B cell (primary cell): ENCODE measurements around the gene RMDN2. TPM values are rescaled to one million over a fixed set of nuclear protein-coding genes. Genes with fewer than 3 reads are reported as not detected.
"Not testable (repeated sequence)": the region's sequence is repeated elsewhere in the genome, so short reads cannot be mapped to it uniquely, and the experiment has no call there.

Experiments
- ATAC-seq: fragments of 200-7000 bp; cut with Tn5 transposase; one replicate; pipeline ENCODE4 v1.10.0; 2021; ENCODE audit warnings: low read depth, mild to moderate bottlenecking, moderate number of reproducible peaks, moderate library complexity
- CTCF ChIA-PET: fragments of 350-600 bp; sonication (Branson Sonifier 250); formaldehyde crosslinking; loops from one replicate; lab custom pipeline; 2021; ENCODE audit warnings: antibody characterized with exemption, inconsistent platforms; lab: Charles Lee
- POLR2A ChIA-PET: fragments of 350-600 bp; sonication (Branson Sonifier 250); formaldehyde crosslinking; loops from one replicate; lab custom pipeline; 2021; ENCODE audit warnings: antibody characterized with exemption; lab: Charles Lee
- DNase-seq: peaks from one replicate; pipeline ENCODE4 v3.0.0; 2013
- H2AFZ ChIP-seq: 2 replicates; pipeline ENCODE4 v1.6.1; 2012; ENCODE audit warnings: mild to moderate bottlenecking, low read depth, low read length; ENCODE audit not compliant: insufficient read depth, poor library complexity, severe bottlenecking
- H3K27ac ChIP-seq, 2 donors: 1 replicate in 1 of 2; 2 replicates in 1 of 2; pipeline ENCODE4 v1.5.1; 2012 to 2013; ENCODE audit warnings: low read length in 2 of 2, mild to moderate bottlenecking in 2 of 2, moderate library complexity in 1 of 2
- H3K27me3 ChIP-seq, 4 experiments: fragments of 200-600 bp in 1 of 4; sonication (generic) in 1 of 4; replicated peaks in 1 of 4; 1 replicate in 2 of 4; 2 replicates in 2 of 4; pipeline versions ENCODE4 v1.6.1 to v1.7.0; 2013 to 2016; ENCODE audit warnings: low read length in 3 of 4, mild to moderate bottlenecking in 2 of 4, mixed read lengths in 1 of 4, moderate library complexity in 1 of 4; ENCODE audit not compliant: insufficient read depth in 4 of 4, control insufficient read depth in 3 of 4; ENCODE audit errors: control extremely low read depth in 1 of 4
- H3K36me3 ChIP-seq, 2 experiments: replicated peaks in 1 of 2; 1 replicate in 1 of 2; 2 replicates in 1 of 2; pipeline versions ENCODE4 v1.6.1 to v1.7.1; 2013; ENCODE audit warnings: low read length in 1 of 2; ENCODE audit not compliant: insufficient read depth in 2 of 2, control insufficient read depth in 1 of 2; ENCODE audit errors: control extremely low read depth in 1 of 2, extremely low read depth in 1 of 2
- H3K4me1 ChIP-seq, 2 donors: fragments of 200-600 bp in 1 of 2; sonication (generic) in 1 of 2; 1 replicate in 1 of 2; 2 replicates in 1 of 2; pipeline versions ENCODE4 v1.5.1 to v1.6.1; 2013 to 2017; ENCODE audit warnings: low read length in 2 of 2; ENCODE audit not compliant: control insufficient read depth in 2 of 2, insufficient read depth in 2 of 2
- H3K4me2 ChIP-seq: replicated peaks from 2 replicates; pipeline ENCODE3; 2012; ENCODE audit warnings: mild to moderate bottlenecking, low read depth, low read length; ENCODE audit not compliant: poor library complexity, severe bottlenecking
- H3K4me3 ChIP-seq, 5 experiments: fragments of 200-600 bp in 1 of 5; sonication (generic) in 1 of 5; 1 replicate in 3 of 5; 2 replicates in 2 of 5; pipeline versions ENCODE4 v1.5.1 to v1.7.0; 2011 to 2016; ENCODE audit warnings: low read length in 4 of 5, mild to moderate bottlenecking in 4 of 5, low read depth in 2 of 5, control low read depth in 1 of 5, moderate library complexity in 1 of 5; ENCODE audit not compliant: insufficient read depth in 1 of 5; ENCODE audit errors: control extremely low read depth in 1 of 5, extremely low read depth in 1 of 5
- H3K79me2 ChIP-seq: fragments of 200-600 bp; sonication (generic); one replicate; pipeline ENCODE4 v1.6.0; 2016; ENCODE audit warnings: low read length; ENCODE audit not compliant: control insufficient read depth, insufficient read depth
- H3K9ac ChIP-seq: fragments of 200-600 bp; sonication (generic); 2 replicates; pipeline ENCODE4 v1.6.1; 2017; ENCODE audit warnings: mild to moderate bottlenecking, low read length, moderate library complexity
- H3K9me3 ChIP-seq, 3 donors: one replicate each; pipeline versions ENCODE4 v1.6.1 to v1.7.1; 2013; ENCODE audit warnings: low read length in 2 of 3; ENCODE audit not compliant: control insufficient read depth in 2 of 3, insufficient read depth in 1 of 3; ENCODE audit errors: control extremely low read depth in 1 of 3
- H4K20me1 ChIP-seq: 2 replicates; pipeline ENCODE4 v1.6.0; 2012; ENCODE audit warnings: mild to moderate bottlenecking, low read length; ENCODE audit not compliant: insufficient read depth, control insufficient read depth, poor library complexity, severe bottlenecking
- H3K27ac Mint-ChIP-seq: one replicate; pipeline ENCODE4 v1.8.0; 2021; ENCODE audit warnings: mixed read lengths
- H3K27me3 Mint-ChIP-seq: one replicate; pipeline ENCODE4 v1.8.0; 2021; ENCODE audit warnings: mixed read lengths
- H3K4me1 Mint-ChIP-seq: one replicate; pipeline ENCODE4 v1.8.0; 2021; ENCODE audit warnings: mixed read lengths
- H3K4me3 Mint-ChIP-seq: one replicate; pipeline ENCODE4 v1.8.0; 2021; ENCODE audit warnings: mixed read lengths
- H3K9me3 Mint-ChIP-seq: one replicate; pipeline ENCODE4 v1.8.0; 2022; ENCODE audit warnings: mixed read lengths; ENCODE audit not compliant: insufficient read depth
- EZH2 ChIP-seq: IDR thresholded peaks from 2 replicates; pipeline ENCODE4 v1.6.1; 2012; ENCODE audit warnings: borderline replicate concordance, low read depth, mild to moderate bottlenecking, moderate library complexity, low read length; ENCODE audit not compliant: insufficient read depth, poor library complexity, severe bottlenecking
- WGBS: methylation state at CpG from one replicate; pipeline ENCODE4 v1.1.5; 2013; ENCODE audit warnings: missing lambda C conversion rate; ENCODE audit not compliant: insufficient coverage; 5-methylcytosine and 5-hydroxymethylcytosine counted together
- intact Hi-C: fragments of 100-400 bp; cut with micrococcal nuclease; formaldehyde crosslinking; loops from one replicate; pipeline ENCODE4 v1.10.0; 2022
- polyA plus RNA-seq: library from polyadenylated mRNA; depleted of rRNA; stranded (reverse); fragments of >200 nt; gene quantifications from 2 replicates; pipeline ENCODE4 v1.2.3, GENCODE V29; 2012
- total RNA-seq, 2 donors: library from RNA; stranded (reverse); fragments of 120-200 nt in 1 of 2; gene quantifications; 1 replicate in 1 of 2; 2 replicates in 1 of 2; pipeline versions ENCODE4 v1.2.3 to v1.2.4, GENCODE V29; 2013 to 2022
- TF ChIP-seq, protein P1 (sequence below): fragments of 200-600 bp; IDR thresholded peaks from one replicate; pipeline ENCODE4 v1.8.0; 2022; ENCODE audit warnings: antibody characterized with exemption, mild to moderate bottlenecking

Gene RMDN2
- total and polyA plus RNA-seq, 2 donors (not counting 1 experiment from before 2014, with no cell fraction given), result 6.4 to 6.6 TPM

DNA sequence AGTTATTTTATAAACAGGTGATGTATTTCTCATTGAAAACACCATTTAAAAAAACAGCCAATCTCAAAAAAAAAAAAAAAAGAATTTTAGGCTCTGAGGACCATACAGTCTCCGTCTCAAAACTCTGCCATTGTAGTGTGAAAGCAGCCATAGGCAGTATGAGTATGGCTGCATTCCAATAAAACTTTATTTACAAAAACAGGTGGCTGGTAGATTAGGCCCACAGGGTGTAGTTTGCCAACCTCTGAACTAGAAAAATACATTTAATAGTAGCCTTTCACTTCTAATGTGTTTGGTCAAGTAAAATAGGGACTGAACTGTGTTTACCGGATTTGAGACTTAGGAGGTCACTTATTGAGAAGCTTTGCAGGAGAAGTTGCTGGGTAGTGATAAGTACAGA, 19.2 kb downstream of the RMDN2 start:
- H3K27ac Mint-ChIP-seq, result no peak overlapping the region
- H3K4me3 Mint-ChIP-seq, result no peak overlapping the region
- intact Hi-C loops, result no loop called here
- no peak for DNase-seq
- WGBS, result 100% methylated on average over 1 of the region's 2 CpGs
- Histone ChIP-seq H2AFZ (no peak overlapping the region), H3K4me2 (no peak overlapping the region), H3K9ac (no peak overlapping the region), H3K27ac (no peak overlapping the region), H3K27me3 (no peaks in the 10 kb centered on the region), H4K20me1 (no peaks in the 10 kb centered on the region), H3K79me2 (peaks cover 35% of the 10 kb centered on the region), H3K9me3 (peaks cover 0 to 11% (median 4%) of the 10 kb centered on the region in 3 donors), H3K4me1 (peaks cover 5 to 9% of the 10 kb centered on the region in 2 donors), H3K36me3 (no peaks in the 10 kb centered on the region), H3K4me3 (no peak overlapping the region)
- no peaks in the 10 kb centered on the region for H3K27me3 Mint-ChIP-seq
- ATAC-seq, result no peak
- ChIA-PET CTCF (no interaction called here), POLR2A (no interaction called here)
- H3K4me1 Mint-ChIP-seq, result peaks cover 16% of the 10 kb centered on the region
- peaks cover 2% of the 10 kb centered on the region for H3K9me3 Mint-ChIP-seq
- TF ChIP-seq EZH2, result no peak
- TF ChIP-seq, protein P1, sequence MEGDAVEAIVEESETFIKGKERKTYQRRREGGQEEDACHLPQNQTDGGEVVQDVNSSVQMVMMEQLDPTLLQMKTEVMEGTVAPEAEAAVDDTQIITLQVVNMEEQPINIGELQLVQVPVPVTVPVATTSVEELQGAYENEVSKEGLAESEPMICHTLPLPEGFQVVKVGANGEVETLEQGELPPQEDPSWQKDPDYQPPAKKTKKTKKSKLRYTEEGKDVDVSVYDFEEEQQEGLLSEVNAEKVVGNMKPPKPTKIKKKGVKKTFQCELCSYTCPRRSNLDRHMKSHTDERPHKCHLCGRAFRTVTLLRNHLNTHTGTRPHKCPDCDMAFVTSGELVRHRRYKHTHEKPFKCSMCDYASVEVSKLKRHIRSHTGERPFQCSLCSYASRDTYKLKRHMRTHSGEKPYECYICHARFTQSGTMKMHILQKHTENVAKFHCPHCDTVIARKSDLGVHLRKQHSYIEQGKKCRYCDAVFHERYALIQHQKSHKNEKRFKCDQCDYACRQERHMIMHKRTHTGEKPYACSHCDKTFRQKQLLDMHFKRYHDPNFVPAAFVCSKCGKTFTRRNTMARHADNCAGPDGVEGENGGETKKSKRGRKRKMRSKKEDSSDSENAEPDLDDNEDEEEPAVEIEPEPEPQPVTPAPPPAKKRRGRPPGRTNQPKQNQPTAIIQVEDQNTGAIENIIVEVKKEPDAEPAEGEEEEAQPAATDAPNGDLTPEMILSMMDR, result no peak

DNA sequence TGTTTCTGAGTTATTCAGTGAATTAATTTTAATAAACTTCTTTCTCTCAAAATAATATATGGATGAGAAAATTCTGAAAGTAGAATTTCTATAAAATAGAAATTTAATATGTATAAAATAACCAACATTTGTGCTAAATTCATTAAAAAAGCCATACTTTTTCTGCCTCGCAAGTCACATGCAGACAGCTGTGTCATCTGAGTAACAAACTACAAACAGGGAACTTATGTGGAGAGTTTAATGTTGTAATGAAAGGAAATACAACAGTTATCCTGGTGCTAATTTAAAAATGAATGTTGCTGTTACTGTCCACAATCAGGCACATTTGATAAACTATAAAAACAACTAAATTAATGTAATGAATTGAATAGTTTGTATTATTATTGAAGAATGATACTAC, 22.2 kb downstream of the RMDN2 start:
- TF ChIP-seq, protein P1, result no peak
- TF ChIP-seq EZH2, result no peak
- Histone ChIP-seq H3K27me3 (no peaks in the 10 kb centered on the region), H3K79me2 (peaks cover 6% of the 10 kb centered on the region), H3K36me3 (peaks cover 0 to 1% of the 10 kb centered on the region in 2 experiments), H3K4me1 (no peaks in the 10 kb centered on the region), H2AFZ (no peak overlapping the region), H3K9me3 (no peaks in the 10 kb centered on the region), H4K20me1 (no peaks in the 10 kb centered on the region), H3K4me3 (no peak overlapping the region), H3K27ac (no peak overlapping the region), H3K9ac (no peak overlapping the region), H3K4me2 (no peak overlapping the region)
- intact Hi-C loops, result no loop called here
- DNase-seq (no peak), ATAC-seq (no peak)
- Mint-ChIP-seq H3K27me3 (no peaks in the 10 kb centered on the region), H3K27ac (no peak overlapping the region), H3K4me3 (no peak overlapping the region), H3K9me3 (no peaks in the 10 kb centered on the region), H3K4me1 (no peaks in the 10 kb centered on the region)
- WGBS, result no CpG with 5 or more reads among the region's 1 CpG
- POLR2A ChIA-PET, result no interaction called here
- CTCF ChIA-PET, result no interaction called here

GRCh38 chr2:37962018-37962739, 37.1 kb downstream of the RMDN2 start:
- H3K36me3 ChIP-seq, CTCF ChIA-PET, H3K4me2 ChIP-seq, H3K27ac ChIP-seq, H3K27me3 ChIP-seq, H4K20me1 ChIP-seq, H3K27me3 Mint-ChIP-seq, POLR2A ChIA-PET, DNase-seq, H2AFZ ChIP-seq, H3K4me3 Mint-ChIP-seq, H3K4me3 ChIP-seq, H3K4me1 ChIP-seq, intact Hi-C loops, H3K4me1 Mint-ChIP-seq, H3K27ac Mint-ChIP-seq, H3K9ac ChIP-seq, ATAC-seq: not testable (repeated sequence)
- H3K79me2 ChIP-seq, result peaks cover 18% of the 10 kb centered on the region
- 100% methylated on average over 2 of the region's 7 CpGs for WGBS
- peaks cover 0 to 11% (median 7%) of the 10 kb centered on the region in 3 donors for H3K9me3 ChIP-seq
- peaks cover 13% of the 10 kb centered on the region for H3K9me3 Mint-ChIP-seq
